ENCODE measurements around the gene USHBP1. TPM values are rescaled to one million over a fixed set of nuclear protein-coding genes. Genes with fewer than 3 reads are reported as not detected.

The USHBP1 gene
- total and polyA plus RNA-seq, 4 experiments from 2014 or later = 0.10 to 0.33 TPM; not detected in 2

DNA sequence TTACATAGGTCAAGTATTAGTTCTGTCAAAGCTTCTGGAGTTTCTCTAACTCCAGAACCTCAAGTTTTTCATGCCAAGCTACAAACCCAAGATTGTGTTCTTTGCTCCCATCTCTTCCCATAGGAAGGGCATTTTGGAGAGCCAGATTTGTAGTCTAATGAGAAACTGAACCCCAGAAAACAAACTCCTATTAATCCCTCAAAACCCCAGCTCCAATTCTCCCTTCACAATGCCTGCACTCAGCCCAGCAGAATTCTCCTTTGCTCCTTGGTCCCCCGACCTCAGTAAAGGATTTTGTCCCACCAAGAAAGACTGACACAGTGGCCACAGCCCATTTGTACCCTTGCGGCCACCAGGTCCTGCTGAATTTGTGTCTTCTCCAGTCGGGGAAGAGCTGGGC lies 8.4 kb downstream of the USHBP1 start:
- no peak overlapping the region for H3K4me3 Mint-ChIP-seq
- POLR2A ChIA-PET (ENCODE audit: partially characterized antibody) = no interaction called here
- intact Hi-C loops (cut with micrococcal nuclease) = no loop called here

DNA sequence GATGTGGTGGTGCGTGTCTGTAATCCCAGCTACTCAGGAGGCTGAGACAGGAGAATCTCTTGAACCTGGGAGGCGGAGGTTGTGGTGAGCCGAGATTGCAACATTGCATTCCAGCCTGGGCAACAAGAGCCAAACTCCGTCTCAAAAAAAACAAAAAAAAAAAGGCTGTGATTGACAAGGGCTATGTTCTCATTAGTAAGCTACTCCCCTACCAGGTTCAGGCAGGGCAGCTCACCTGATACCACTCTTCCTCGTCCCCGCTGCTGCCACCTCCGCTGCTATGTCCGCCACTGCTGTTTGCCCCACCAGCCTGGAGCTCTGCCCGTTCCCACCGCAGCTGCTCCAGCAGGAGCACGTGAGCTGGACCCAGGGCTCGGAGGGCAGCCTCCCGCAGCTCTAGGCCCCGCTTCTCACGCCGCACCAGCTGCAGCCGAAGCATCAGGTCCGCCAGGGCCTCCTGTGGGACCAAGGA lies 9.4 kb downstream of the USHBP1 start:
- Mint-ChIP-seq H3K4me1 (no peaks in the 10 kb centered on the region), H3K4me3 (no peak overlapping the region), H3K27me3 (no peaks in the 10 kb centered on the region), H3K27ac (peak overlapping the region in 1 of 7 donors; percentile 41), H3K36me3 (no peaks in the 10 kb centered on the region), H3K9me3 (no peaks in the 10 kb centered on the region)
- POLR2A ChIA-PET (ENCODE audit: partially characterized antibody) = no interaction called here
- H3K9me3 ChIP-seq (ENCODE audit: control insufficient read depth in 1 of 2, low read length in 2 of 2) = no peaks in the 10 kb centered on the region
- intact Hi-C loops (cut with micrococcal nuclease) = no loop called here
- H3K36me3 ChIP-seq (ENCODE audit: insufficient read depth, low read length) = no peaks in the 10 kb centered on the region
- no peak overlapping the region for H3K27ac ChIP-seq (ENCODE audit: low read depth, low read length)
- H3K4me1 ChIP-seq (ENCODE audit: insufficient read depth, low read length) = no peaks in the 10 kb centered on the region
- CTCF ChIA-PET (ENCODE audit: partially characterized antibody) = interaction anchor here (0.7 to 2.3 kb wide), 2 partner anchors 12 to 51 kb away, joined by 3 to 10 read pairs; partner anchors contain the start of gene BABAM1
- no peak for DNase-seq
- no peak overlapping the region for H3K4me3 ChIP-seq (ENCODE audit: low read length in 2 of 2)
- H3K27me3 ChIP-seq (ENCODE audit: insufficient read depth, low read length) = no peaks in the 10 kb centered on the region

More for the DNA sequence above, 8.4 kb downstream of the USHBP1 start:
- H3K36me3 Mint-ChIP-seq = no peaks in the 10 kb centered on the region
- no peak overlapping the region for H3K4me3 ChIP-seq (ENCODE audit: low read length in 2 of 2)
- no peaks in the 10 kb centered on the region for H3K9me3 ChIP-seq (ENCODE audit: control insufficient read depth in 1 of 2, low read length in 2 of 2)
- no peak for DNase-seq
- no peak overlapping the region for H3K27ac Mint-ChIP-seq
- H3K36me3 ChIP-seq (ENCODE audit: insufficient read depth, low read length) = no peaks in the 10 kb centered on the region
- CTCF ChIA-PET (ENCODE audit: partially characterized antibody) = interaction anchor here (0.8 to 2.3 kb wide), 2 partner anchors 11 to 25 kb away, joined by 3 to 10 read pairs; partner anchors contain the start of genes ANKLE1 and BABAM1
- peaks cover 3% of the 10 kb centered on the region for H3K4me1 ChIP-seq (ENCODE audit: insufficient read depth, low read length)
- H3K4me1 Mint-ChIP-seq = peaks cover 5 to 6% (median 5%) of the 10 kb centered on the region in 4 donors
- no peaks in the 10 kb centered on the region for H3K27me3 ChIP-seq (ENCODE audit: insufficient read depth, low read length)
- no peak overlapping the region for H3K27ac ChIP-seq (ENCODE audit: low read depth, low read length)
- no peaks in the 10 kb centered on the region for H3K27me3 Mint-ChIP-seq
- H3K9me3 Mint-ChIP-seq = no peaks in the 10 kb centered on the region

DNA sequence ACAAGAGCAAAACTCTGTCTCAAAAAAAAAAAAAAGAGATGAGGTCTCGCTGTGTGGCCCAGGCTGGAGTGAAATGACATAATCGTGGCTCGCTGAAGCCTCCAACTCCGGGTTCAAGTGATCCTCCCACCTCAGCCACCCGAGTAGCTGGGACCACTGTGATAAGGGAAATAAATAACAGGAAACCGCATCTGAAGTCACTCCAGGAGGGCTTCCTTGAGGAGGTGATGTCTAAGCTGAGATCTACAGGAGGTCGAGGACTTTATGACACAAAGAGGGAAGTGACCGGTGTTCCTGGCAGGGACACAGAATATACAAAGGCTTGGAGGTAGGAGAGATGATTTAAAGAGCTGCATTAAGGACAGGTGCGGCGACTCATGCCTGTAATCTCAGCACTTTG lies 9.9 kb downstream of the USHBP1 start:
- no peaks in the 10 kb centered on the region for H3K27me3 Mint-ChIP-seq
- no peak overlapping the region for H3K27ac ChIP-seq (ENCODE audit: low read depth, low read length)

DNA sequence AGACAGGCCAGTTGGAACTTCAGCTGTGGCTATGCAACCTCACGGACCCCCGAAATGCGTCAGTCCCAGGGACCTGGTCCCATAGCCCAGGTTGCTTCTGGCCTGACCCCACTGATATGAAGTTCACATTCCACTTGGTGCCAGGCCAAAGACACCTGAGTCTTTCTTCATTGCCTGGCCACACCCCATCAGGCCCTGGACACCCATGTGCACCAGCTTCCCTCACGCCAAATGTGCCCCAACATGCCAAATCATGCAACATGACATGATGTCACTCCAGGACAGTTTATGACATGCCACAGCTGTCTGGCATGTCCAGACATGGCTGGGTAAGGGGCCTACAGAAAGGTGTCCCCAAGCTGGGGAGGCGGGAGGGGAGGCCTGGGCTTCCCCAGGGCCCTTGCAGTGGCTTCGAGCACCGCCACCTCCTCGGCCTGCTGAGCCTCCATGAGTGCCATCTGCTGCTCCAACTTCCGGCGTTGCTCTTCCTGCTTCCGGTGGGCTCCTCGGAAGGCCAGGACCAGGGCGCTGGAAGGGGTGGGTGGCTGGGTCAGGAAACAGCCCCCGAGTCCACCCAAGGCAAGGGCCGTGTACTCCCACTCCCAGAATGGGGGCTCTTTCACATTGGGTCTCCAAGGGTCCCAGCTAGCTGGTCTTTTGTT lies 14.5 kb downstream of the USHBP1 start:
- ChIA-PET POLR2A (ENCODE audit: partially characterized antibody) (no interaction called here), CTCF (ENCODE audit: partially characterized antibody) (interaction anchor here (1.1 to 3.1 kb wide), 2 partner anchors 9 to 11 kb away, joined by 3 to 21 read pairs; no protein-coding TSS in a partner anchor)
- H3K4me3 Mint-ChIP-seq = no peak overlapping the region

More for the DNA sequence above, 9.9 kb downstream of the USHBP1 start:
- DNase-seq = no peak
- Histone ChIP-seq H3K4me1 (ENCODE audit: insufficient read depth, low read length) (no peaks in the 10 kb centered on the region), H3K36me3 (ENCODE audit: insufficient read depth, low read length) (no peaks in the 10 kb centered on the region), H3K9me3 (ENCODE audit: control insufficient read depth in 1 of 2, low read length in 2 of 2) (no peaks in the 10 kb centered on the region), H3K4me3 (ENCODE audit: low read length in 2 of 2) (no peak overlapping the region), H3K27me3 (ENCODE audit: insufficient read depth, low read length) (no peaks in the 10 kb centered on the region)
- Mint-ChIP-seq H3K9me3 (no peaks in the 10 kb centered on the region), H3K36me3 (no peaks in the 10 kb centered on the region), H3K27ac (no peak overlapping the region), H3K4me3 (peak overlapping the region in 1 of 8 donors; percentile 45), H3K4me1 (no peaks in the 10 kb centered on the region)
- CTCF ChIA-PET (ENCODE audit: partially characterized antibody) = interaction anchor here (2.3 kb wide), 1 partner anchor 12 kb away, joined by 10 read pairs; the partner anchor contains the start of gene BABAM1
- POLR2A ChIA-PET (ENCODE audit: partially characterized antibody) = no interaction called here
- intact Hi-C loops (cut with micrococcal nuclease) = no loop called here

DNA sequence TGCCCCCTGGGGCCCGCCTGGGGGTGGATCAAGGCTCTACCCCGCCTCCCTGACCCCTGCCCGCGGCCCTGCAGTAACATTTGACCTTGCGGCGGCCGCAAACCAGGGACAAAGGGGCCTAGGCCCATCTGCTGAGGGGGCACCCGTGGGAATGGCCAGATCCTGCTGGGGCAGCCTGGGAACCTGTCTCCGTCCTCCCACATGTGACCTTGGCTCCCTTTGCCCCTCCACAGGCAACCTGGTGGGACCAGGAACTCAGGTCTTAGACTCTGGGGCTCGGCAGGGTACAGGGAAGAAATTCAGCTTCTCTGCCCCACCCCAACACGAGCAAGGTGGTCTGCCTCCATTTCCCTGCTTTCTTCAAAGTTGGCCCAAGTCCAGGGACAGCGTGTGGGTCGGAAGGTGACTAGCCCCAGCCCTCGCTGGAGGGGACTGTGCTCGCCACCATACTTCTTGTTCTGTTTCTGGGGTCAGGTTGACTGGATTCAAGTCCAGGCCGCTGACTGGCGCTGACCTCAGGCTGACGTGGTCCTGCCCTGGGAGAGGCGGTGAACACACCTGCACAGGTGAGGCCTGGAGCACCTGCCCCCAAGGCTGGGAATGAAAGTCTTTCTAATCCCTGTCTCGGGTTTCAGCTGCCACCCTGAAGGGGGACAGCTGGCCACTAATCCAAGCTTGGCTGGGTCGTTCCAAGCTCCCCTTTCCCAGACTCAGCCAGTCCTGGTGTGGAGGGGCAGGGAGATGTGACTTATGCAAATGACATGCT lies 16.4 kb downstream of the USHBP1 start:
- Histone ChIP-seq H3K9me3 (ENCODE audit: control insufficient read depth in 1 of 2, low read length in 2 of 2) (no peaks in the 10 kb centered on the region), H3K4me1 (ENCODE audit: insufficient read depth, low read length) (peaks cover 11% of the 10 kb centered on the region), H3K27ac (ENCODE audit: low read depth, low read length) (no peak overlapping the region), H3K36me3 (ENCODE audit: insufficient read depth, low read length) (no peaks in the 10 kb centered on the region), H3K4me3 (ENCODE audit: low read length in 2 of 2) (no peak overlapping the region), H3K27me3 (ENCODE audit: insufficient read depth, low read length) (no peaks in the 10 kb centered on the region)
- H3K9me3 Mint-ChIP-seq = no peaks in the 10 kb centered on the region
- peak overlapping the region in 1 of 8 donors; percentile 39 for H3K4me3 Mint-ChIP-seq
- CTCF ChIA-PET (ENCODE audit: partially characterized antibody) = interaction anchor here (1.0 to 3.1 kb wide), 4 partner anchors 11 to 36 kb away, joined by 3 to 21 read pairs (median 3); no protein-coding TSS in a partner anchor
- H3K4me1 Mint-ChIP-seq = peaks cover 0 to 4% (median 2%) of the 10 kb centered on the region in 4 donors
- no peaks in the 10 kb centered on the region for H3K36me3 Mint-ChIP-seq
- no peak for DNase-seq
- POLR2A ChIA-PET (ENCODE audit: partially characterized antibody) = interaction anchor here (0.6 to 1.4 kb wide), 3 partner anchors 19 to 476 kb away, joined by 3 to 6 read pairs (median 5); partner anchors contain the start of gene OCEL1
- H3K27ac Mint-ChIP-seq = no peak overlapping the region
- no peaks in the 10 kb centered on the region for H3K27me3 Mint-ChIP-seq
- intact Hi-C loops (cut with micrococcal nuclease) = no loop called here

More for the DNA sequence above, 14.5 kb downstream of the USHBP1 start:
- Histone ChIP-seq H3K27me3 (ENCODE audit: insufficient read depth, low read length) (no peaks in the 10 kb centered on the region), H3K9me3 (ENCODE audit: control insufficient read depth in 1 of 2, low read length in 2 of 2) (no peaks in the 10 kb centered on the region), H3K4me3 (ENCODE audit: low read length in 2 of 2) (no peak overlapping the region), H3K36me3 (ENCODE audit: insufficient read depth, low read length) (no peaks in the 10 kb centered on the region), H3K4me1 (ENCODE audit: insufficient read depth, low read length) (peaks cover 11% of the 10 kb centered on the region), H3K27ac (ENCODE audit: low read depth, low read length) (no peak overlapping the region)
- H3K4me1 Mint-ChIP-seq = peaks cover 0 to 4% (median 2%) of the 10 kb centered on the region in 4 donors
- H3K36me3 Mint-ChIP-seq = no peaks in the 10 kb centered on the region
- intact Hi-C loops (cut with micrococcal nuclease) = no loop called here
- no peaks in the 10 kb centered on the region for H3K9me3 Mint-ChIP-seq
- H3K27me3 Mint-ChIP-seq = no peaks in the 10 kb centered on the region
- H3K27ac Mint-ChIP-seq = no peak overlapping the region
- DNase-seq = no peak

DNA sequence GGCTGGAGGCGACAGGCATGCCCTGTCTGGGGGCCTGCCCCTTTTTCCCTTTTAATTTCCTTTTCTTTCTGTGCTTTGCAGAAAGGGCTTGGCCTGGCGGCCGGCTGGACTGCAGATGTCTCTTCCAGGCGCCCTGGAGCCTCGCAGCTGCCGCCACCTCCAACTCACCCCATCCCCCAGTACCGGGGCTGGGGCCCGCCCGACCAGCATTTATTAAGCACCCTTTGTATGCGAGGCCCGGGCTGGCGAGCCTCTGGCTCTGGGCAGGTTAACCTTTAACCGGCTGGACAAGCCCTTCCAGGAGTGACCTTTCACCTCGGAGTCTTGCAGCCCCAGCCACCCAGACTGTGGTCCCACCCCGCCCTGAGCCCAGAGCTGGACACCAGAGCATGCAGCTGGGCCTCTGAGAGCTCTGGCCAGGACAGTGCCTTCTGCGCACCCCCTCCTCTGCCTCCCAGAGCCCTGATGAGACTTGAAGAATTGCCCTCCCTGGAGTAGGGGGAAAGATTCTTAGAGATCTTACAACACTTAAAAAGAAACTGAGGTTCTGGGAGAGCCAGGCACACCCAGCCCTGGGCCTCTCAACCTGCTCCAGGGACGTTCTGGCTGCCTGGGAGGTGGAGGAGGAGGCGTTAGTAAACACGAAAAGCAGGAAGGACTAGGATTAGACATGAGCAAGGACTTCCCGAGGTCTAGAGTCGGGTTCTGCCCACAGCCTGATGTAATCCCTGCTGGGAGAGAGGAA lies 17.7 kb downstream of the USHBP1 start:
- peak overlapping the region in 3 of 7 donors; percentile 67 to 88 (median 84) for H3K27ac Mint-ChIP-seq
- DNase-seq = no peak
- peak overlapping the region; percentile 56 to 97 (median 78) for H3K4me3 Mint-ChIP-seq
- Histone ChIP-seq H3K27me3 (ENCODE audit: insufficient read depth, low read length) (no peaks in the 10 kb centered on the region), H3K4me3 (ENCODE audit: low read length in 2 of 2) (peak overlapping the region in 1 of 2 donors; percentile 64), H3K4me1 (ENCODE audit: insufficient read depth, low read length) (peaks cover 11% of the 10 kb centered on the region), H3K27ac (ENCODE audit: low read depth, low read length) (no peak overlapping the region), H3K9me3 (ENCODE audit: control insufficient read depth in 1 of 2, low read length in 2 of 2) (no peaks in the 10 kb centered on the region), H3K36me3 (ENCODE audit: insufficient read depth, low read length) (no peaks in the 10 kb centered on the region)
- intact Hi-C loops (cut with micrococcal nuclease) = loop anchor here (1.0 kb wide), 1 partner anchor 21 kb away; the partner anchor contains the start of gene OCEL1
- POLR2A ChIA-PET (ENCODE audit: partially characterized antibody) = interaction anchor here (3.3 kb wide), 1 partner anchor 12 kb away, joined by 19 read pairs; no protein-coding TSS in a partner anchor
- CTCF ChIA-PET (ENCODE audit: partially characterized antibody) = no interaction called here
- peaks cover 0 to 4% (median 3%) of the 10 kb centered on the region in 4 donors for H3K4me1 Mint-ChIP-seq
- H3K9me3 Mint-ChIP-seq = no peaks in the 10 kb centered on the region
- no peaks in the 10 kb centered on the region for H3K27me3 Mint-ChIP-seq
- no peaks in the 10 kb centered on the region for H3K36me3 Mint-ChIP-seq

Measured in CD4-positive, alpha-beta memory T cell (primary cell).